GM12864 (cell line): ENCODE data around the gene PPM1N.

Source experiments
- DNase-seq: peaks from one replicate; pipeline ENCODE4 v3.0.0-alpha.2; 2011; ENCODE audit warnings: low read depth
- H3K4me3 ChIP-seq: 2 replicates; pipeline ENCODE4 v1.5.1; 2011; ENCODE audit warnings: mild to moderate bottlenecking, low read depth, low read length, control low read depth
- TF ChIP-seq, protein P1 (sequence below): IDR thresholded peaks from 2 replicates; pipeline ENCODE4 v1.5.1; 2011; ENCODE audit warnings: low read depth, mild to moderate bottlenecking, moderate library complexity, low read length, control low read depth, inconsistent platforms; ENCODE audit errors: missing control alignments

Gene PPM1N

DNA sequence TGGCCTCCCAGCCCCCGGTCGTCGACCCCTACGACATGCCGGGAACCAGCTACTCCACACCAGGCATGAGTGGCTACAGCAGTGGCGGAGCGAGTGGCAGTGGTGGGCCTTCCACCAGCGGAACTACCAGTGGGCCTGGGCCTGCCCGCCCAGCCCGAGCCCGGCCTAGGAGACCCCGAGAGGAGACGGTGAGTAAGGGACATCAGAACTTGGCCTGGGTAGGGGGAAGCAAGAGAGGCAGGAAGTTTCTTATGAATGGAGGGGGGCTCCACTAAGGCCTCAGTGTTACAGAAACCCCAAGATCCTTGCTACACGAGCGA is 27.5 kb upstream of the PPM1N start:
- H3K4me3 ChIP-seq, result no peak overlapping the region
- no peak for DNase-seq
- TF ChIP-seq, protein P1, sequence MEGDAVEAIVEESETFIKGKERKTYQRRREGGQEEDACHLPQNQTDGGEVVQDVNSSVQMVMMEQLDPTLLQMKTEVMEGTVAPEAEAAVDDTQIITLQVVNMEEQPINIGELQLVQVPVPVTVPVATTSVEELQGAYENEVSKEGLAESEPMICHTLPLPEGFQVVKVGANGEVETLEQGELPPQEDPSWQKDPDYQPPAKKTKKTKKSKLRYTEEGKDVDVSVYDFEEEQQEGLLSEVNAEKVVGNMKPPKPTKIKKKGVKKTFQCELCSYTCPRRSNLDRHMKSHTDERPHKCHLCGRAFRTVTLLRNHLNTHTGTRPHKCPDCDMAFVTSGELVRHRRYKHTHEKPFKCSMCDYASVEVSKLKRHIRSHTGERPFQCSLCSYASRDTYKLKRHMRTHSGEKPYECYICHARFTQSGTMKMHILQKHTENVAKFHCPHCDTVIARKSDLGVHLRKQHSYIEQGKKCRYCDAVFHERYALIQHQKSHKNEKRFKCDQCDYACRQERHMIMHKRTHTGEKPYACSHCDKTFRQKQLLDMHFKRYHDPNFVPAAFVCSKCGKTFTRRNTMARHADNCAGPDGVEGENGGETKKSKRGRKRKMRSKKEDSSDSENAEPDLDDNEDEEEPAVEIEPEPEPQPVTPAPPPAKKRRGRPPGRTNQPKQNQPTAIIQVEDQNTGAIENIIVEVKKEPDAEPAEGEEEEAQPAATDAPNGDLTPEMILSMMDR, result no peak

DNA sequence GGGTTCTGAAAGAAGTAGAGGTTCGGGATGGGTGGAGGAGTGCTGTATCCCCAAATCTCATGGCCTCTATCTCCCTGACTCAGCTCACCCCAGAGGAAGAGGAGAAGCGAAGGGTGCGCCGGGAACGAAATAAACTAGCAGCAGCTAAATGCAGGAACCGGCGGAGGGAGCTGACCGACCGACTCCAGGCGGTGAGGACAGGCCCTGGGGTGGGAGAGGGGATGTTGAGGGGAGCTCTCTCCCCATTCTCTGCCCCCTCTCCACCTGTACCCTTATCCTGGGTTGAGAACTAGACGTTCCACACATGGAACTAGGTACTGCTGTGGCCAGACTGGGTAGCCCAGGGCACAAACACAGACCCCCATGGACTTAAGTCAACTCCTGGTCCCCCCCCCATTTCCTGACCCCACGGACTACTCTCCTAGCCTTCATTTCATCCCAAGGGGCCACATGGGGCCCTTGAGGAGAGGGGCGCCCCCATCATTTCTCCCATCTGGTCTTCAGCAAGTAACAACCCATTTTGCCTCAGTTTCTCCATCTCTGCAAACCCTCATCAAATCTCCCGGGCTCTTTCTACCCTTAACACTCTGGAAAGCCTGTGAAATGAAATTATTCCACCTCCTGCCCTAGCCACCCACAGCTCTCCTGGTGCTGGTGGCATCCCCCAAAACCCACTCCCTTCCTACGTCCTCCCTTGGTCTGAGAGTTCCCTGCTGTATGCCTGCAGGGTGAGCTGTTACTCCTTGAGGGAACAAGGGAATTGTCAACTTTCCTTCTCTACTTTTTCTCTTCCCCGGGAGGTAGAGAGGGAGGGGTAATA is 26.9 kb upstream of the PPM1N start:
- no peak overlapping the region for H3K4me3 ChIP-seq
- DNase-seq, result no peak
- TF ChIP-seq, protein P1, result no peak

DNA sequence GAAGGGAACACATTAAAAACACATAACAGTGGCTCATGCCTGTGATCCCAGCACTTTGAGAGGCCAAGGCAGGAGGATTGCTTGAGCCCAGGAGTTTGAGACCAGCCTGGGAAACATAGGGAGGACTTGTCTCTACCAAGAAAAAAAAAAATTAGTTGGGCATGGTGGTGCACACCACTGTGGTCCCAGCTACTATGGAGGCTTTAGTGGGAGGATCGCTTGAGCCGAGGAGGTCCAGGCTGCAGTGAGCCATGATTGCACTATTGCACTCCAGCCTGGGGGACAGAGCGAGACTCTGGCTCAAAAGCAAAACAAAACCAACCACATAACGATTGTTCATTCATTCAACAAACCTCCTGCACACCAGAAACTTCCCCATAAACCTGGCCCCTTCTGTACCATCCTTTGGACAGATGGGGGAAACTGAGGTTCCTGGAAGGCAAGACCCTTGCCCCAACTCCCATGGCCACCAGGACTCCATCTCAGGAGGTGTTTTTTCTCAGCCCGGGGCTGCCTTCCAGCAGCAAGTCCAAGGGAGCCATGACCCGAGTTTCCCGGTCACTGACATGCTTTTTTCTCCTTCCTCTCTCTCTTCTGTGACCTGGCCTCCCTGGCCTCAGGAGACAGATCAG is 26.2 kb upstream of the PPM1N start:
- H3K4me3 ChIP-seq, result no peak overlapping the region
- TF ChIP-seq, protein P1, result no peak
- DNase-seq, result no peak

DNA sequence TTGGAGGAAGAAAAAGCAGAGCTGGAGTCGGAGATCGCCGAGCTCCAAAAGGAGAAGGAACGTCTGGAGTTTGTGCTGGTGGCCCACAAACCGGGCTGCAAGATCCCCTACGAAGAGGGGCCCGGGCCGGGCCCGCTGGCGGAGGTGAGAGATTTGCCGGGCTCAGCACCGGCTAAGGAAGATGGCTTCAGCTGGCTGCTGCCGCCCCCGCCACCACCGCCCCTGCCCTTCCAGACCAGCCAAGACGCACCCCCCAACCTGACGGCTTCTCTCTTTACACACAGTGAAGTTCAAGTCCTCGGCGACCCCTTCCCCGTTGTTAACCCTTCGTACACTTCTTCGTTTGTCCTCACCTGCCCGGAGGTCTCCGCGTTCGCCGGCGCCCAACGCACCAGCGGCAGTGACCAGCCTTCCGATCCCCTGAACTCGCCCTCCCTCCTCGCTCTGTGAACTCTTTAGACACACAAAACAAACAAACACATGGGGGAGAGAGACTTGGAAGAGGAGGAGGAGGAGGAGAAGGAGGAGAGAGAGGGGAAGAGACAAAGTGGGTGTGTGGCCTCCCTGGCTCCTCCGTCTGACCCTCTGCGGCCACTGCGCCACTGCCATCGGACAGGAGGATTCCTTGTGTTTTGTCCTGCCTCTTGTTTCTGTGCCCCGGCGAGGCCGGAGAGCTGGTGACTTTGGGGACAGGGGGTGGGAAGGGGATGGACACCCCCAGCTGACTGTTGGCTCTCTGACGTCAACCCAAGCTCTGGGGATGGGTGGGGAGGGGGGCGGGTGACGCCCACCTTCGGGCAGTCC is 25.5 kb upstream of the PPM1N start:
- TF ChIP-seq, protein P1, result no peak
- no peak overlapping the region for H3K4me3 ChIP-seq
- DNase-seq, result no peak

DNA sequence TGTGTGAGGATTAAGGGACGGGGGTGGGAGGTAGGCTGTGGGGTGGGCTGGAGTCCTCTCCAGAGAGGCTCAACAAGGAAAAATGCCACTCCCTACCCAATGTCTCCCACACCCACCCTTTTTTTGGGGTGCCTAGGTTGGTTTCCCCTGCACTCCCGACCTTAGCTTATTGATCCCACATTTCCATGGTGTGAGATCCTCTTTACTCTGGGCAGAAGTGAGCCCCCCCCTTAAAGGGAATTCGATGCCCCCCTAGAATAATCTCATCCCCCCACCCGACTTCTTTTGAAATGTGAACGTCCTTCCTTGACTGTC is 24.9 kb upstream of the PPM1N start:
- TF ChIP-seq, protein P1, result no peak
- no peak overlapping the region for H3K4me3 ChIP-seq

DNA sequence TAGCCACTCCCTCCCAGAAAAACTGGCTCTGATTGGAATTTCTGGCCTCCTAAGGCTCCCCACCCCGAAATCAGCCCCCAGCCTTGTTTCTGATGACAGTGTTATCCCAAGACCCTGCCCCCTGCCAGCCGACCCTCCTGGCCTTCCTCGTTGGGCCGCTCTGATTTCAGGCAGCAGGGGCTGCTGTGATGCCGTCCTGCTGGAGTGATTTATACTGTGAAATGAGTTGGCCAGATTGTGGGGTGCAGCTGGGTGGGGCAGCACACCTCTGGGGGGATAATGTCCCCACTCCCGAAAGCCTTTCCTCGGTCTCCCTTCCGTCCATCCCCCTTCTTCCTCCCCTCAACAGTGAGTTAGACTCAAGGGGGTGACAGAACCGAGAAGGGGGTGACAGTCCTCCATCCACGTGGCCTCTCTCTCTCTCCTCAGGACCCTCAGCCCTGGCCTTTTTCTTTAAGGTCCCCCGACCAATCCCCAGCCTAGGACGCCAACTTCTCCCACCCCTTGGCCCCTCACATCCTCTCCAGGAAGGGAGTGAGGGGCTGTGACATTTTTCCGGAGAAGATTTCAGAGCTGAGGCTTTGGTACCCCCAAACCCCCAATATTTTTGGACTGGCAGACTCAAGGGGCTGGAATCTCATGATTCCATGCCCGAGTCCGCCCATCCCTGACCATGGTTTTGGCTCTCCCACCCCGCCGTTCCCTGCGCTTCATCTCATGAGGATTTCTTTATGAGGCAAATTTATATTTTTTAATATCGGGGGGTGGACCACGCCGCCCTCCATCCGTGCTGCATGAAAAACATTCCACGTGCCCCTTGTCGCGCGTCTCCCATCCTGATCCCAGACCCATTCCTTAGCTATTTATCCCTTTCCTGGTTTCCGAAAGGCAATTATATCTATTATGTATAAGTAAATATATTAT is 24.3 kb upstream of the PPM1N start:
- no peak for DNase-seq
- TF ChIP-seq, protein P1, result no peak
- no peak overlapping the region for H3K4me3 ChIP-seq

More for the DNA sequence above, 24.9 kb upstream of the PPM1N start:
- no peak for DNase-seq
